Stimulated activated CD4-positive, alpha-beta T cell treated with anti-CD3 and anti-CD28 coated beads, TNF-alpha, amount 100 ng/mL, for 1 hour (primary cell): ENCODE results near the gene KCNS3.

ENCODE experiments used
- DNase-seq, 3 donors: peaks; one replicate each; pipeline ENCODE4 v3.0.0-alpha.2; 2020; ENCODE audit warnings: low read depth in 3 of 3, low spot score in 1 of 3

The KCNS3 gene

DNA sequence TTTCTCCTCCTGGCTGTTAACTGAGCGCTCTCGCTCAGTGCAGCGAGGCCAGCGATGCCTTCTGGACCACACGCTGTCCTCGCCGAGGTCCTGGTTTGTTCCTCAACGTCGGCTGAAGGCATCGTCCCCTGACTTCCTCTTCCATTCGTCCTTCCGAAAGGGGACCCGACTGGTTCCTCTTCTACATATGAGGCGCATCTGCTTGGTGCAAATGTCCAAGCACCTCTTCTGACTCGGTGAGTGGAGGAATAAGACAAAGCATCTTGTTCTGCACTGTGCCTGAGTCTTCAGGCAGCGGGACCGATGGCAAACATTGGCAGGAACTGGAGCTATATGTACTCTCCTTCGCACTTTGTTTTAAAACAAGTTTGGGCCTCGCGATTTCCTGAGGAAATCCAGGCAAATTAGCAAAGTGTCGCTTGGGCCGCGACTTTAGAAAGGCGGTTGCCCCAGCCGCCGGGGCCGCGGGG lies 621 bp upstream of the KCNS3 start:
- no peak for DNase-seq

GRCh38 chr2:17879137-17879912 lies 858 bp downstream of the KCNS3 start:
- DNase-seq: no peak

DNA sequence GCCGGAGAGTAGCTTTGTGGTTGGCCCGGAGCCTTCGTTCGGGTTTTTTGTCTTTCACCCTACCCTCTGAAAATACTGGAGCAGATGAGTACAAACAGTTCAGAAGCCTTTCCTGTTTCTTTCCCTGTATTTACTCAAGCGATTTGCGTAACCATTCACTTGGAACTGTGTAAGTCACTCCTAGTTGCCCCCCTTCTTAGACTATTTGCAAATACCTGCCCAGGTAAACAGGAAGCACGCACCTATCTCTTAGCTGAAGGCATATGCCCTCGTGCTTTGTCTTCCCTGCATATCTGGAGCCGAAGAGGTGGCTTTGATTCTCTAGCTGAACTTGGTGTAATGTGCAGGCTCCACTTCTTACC lies 1.4 kb downstream of the KCNS3 start:
- DNase-seq: no peak

DNA sequence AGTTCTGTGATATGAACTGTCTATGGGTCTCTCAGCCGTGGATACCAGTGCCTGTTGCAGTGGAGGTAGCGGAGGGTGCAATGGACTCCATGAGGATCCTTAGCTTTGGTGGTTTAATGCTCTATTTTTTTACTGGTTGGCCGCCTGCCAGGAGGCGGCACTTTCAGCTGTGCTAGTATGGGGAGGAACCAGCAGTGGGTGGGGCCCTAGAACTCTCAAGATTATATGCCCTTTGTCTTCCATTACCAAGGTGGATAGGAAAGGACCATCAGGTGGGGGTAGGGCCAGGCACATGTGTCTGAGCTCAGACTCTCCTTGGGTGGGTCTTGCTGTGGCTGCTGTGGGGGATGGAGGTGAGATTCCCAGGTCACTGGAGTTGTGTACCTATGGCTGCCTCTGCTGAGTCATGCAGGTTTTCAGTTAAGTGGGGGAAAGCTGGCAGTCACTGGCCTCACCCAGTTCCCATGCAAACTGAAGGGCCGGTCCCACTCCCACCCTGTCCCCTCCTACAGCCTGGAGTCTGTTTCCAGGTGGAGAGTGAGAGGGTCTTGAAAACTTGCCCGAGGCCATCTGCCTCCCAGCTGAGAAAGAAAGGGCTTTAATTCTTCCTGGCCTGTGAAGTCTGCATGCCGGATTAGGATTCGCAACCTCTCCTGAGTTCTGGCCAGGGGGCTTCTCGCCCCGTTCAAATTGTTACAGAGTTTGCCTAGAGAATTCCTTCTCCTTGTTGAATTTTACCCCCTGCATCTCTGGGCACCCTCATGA lies 14.5 kb downstream of the KCNS3 start:
- no peak for DNase-seq

GRCh38 chr2:17894005-17894404 lies 15.5 kb downstream of the KCNS3 start:
- no peak for DNase-seq

GRCh38 chr2:17894556-17894955 lies 16.1 kb downstream of the KCNS3 start:
- no peak for DNase-seq

DNA sequence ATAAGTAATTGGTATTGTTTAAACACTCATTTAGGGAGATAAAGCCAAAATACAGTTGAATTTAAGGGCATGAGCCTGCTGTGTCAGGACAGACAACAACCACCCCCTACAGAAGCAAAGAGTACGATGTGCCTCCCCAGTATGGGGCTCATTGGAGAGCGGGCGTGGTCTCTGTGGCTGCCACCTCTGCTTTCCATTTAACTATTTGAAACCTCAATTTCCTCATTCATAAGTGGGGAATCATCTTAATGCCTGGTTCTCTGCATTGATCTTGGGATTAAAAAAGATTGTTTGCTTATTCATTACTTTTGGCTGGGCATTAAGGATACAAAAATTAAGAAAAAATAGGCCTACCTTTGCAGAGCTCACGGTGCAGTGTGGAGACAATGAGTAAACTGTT lies 21.4 kb downstream of the KCNS3 start:
- no peak for DNase-seq

- no peak for DNase-seq
These were observed 22.8 kb downstream of the KCNS3 start for GRCh38 chr2:17901246-17901645.

GRCh38 chr2:17910980-17911379 lies 32.5 kb downstream of the KCNS3 start:
- DNase-seq: no peak

DNA sequence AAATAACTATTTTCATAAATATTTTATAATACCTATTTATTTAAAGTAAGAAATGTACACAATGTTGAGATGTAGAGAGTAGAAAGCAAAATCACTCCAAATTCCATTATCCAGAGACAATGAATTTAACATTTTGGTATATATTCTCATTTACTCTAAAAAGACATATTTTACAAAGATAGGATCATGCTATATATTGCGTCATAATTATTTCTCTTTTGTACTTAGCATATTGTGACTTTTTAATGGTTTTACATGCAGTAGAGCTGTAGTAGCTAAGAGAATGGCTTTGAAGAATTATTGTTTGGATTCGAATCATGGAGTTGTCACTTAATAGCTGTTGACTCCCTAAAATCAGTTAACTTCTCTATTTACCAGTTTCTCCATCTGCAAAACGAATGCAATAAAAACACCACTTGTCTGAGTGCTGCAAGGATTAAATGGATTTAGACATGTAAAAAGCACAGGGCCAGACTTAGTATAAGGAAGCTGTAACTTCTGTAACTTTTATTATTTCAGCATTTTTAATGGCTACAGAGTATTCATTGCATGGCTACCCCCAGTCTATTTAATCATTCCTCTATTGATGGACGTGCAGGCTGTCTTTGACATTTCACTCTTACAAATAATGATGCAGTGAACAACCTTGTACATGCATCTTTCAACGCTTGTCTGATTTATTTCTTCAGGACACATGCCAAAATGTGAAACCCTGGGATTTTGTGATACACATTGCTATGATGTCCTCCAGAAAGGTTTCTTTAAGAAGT lies 33.2 kb downstream of the KCNS3 start:
- no peak for DNase-seq

- DNase-seq: no peak
These were observed 33.8 kb downstream of the KCNS3 start for GRCh38 chr2:17912266-17912691.

DNA sequence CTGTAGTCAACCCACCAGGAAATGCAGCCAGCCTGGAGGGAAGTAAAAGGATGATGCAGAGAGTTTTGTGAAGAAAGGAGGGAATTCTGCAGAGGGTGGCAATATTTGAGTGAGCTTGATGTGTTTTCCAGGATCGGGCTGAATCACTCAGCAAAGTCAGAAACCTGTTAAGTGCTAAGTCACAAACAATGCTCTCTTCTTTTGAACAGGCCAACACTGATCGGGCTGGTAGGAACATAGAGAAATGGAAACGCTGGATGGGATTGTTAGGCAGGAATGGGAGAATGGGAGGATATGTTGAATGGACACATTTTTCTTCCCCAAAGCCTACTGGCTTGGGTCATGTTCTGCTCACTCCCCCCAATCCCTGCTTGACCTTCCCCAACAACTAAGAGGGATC lies 36.6 kb downstream of the KCNS3 start:
- no peak for DNase-seq

- DNase-seq: no peak
These were observed 37.5 kb downstream of the KCNS3 start for GRCh38 chr2:17915811-17916518.

DNA sequence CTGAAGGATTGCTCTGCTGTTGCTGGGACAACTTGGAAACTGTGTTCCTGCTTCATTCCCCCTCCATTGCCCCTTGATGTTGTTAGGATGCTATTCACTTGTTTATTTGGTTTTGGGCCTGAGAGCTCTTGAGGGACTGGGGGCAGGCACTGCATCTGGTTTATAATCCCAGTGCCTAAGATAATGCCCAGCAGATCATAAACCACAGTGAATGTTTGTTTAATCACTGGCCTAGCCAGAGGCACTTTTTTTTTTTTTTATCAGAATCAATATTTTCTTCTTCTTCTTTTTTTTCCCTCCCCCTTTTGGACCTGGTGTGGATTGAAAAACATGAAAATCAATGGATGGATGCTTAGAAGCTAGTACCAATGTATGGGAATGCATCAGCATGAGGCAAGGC lies 38.1 kb downstream of the KCNS3 start:
- DNase-seq: no peak

DNA sequence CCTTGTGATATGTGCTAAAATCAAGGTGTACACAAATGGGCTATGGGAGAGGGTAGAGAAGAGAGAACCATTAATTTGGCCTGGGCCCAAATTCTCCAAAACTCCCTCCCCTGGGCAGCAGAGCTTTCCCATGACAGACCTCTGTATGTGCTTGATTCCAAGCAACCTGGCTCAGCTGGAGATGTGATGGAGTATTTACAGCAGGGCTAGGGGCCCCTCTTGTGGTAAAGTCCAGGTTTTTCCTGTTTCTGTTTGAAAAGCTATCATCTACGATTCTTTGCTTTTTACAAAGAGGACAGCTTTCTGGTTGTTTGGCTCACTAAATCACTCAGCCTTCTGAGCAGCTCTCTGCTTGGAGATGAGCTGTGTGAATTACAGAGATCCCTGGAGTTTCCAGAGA lies 40.3 kb downstream of the KCNS3 start:
- DNase-seq: no peak

GRCh38 chr2:17930773-17931172 lies 52.3 kb downstream of the KCNS3 start:
- DNase-seq: no peak

DNA sequence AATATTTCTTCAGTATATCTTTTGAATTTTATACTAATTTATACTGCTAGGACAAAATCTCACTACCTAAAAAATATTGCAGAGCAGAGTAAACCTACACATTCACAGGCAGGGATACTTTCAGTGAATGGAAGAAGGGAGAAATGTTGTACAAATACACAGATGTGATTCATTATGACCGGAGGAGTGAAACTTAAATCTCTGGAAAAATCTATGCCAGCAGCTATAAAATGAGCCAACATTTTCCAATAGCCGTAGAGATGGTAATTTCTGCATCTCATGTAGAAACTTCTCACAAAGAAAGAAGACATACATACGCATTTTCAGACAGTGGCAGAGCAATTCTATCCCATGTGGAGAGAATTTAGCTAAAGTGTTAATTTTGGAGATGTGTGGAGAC lies 54.8 kb downstream of the KCNS3 start:
- no peak for DNase-seq

DNA sequence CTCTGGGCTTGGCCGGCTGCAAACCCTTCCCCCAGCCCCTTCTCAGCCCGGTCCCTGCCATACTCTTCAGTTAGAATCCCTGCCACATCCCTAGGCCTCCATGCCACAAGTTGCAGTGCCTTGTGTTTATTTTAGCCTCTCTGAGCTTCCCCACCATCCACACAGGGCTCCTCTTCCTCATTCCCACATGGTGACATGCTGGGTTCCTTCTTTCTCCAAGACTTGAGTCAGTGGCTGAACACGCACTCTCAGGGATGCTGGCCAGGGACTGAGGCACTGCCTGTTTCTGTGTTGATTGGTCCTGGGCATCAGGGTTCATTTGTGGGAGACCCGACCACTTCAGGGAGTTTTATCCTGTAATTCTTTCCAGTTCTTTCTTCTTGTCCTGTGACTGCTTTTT lies 56.3 kb downstream of the KCNS3 start:
- DNase-seq: no peak

DNA sequence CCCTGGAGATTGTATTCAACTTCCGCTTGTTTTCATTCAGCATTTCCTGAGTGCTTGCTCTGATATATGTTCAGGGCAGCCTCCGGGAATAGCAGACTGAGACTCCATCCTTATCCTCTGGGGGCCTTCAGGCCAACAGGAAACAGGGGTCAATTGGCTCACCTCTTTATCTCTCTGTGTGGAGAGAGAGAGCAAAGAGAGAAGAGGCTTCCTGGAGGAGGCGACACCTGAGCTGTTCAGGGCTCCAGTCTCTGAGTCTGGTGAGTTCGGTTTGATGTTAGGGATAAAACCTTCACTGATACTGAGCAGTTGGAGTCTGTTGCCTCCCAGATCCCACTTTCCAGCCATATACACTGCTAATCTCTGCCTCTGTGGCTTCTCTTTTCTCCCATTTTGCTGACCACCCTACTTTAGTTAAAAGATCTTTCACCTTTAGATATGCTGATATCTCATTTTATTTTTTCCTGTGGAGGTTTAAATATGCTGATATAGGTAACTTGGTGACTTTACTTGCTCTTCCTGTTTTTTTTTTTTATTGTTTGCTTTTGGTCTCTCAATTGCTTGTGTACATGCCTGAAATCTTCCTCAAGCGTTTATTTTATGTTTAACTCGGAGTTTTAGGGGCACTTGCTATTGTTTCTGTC lies 56.9 kb downstream of the KCNS3 start:
- no peak for DNase-seq

DNA sequence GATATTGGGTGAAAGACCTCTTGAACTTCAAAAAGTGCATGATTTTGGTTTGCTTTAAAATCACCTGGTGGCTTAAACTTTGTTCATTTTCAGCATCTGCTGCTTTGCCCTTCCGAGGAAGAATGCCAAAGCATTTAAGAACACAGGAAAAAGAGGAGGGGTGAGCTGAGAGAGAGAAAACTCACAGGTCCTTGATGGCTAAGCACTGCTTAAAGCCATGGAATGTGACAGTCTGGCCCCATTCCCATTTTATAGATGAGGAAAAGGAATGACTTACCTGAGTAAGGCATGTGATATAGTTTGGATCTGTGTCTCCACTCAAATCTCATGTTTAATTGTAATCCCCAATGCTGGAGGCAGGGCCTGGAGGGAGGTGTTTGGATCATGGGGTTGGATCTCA lies 58.1 kb downstream of the KCNS3 start:
- no peak for DNase-seq
